A549 (cell line): Measurements from ENCODE around the gene OR1D2.

Experiments
- CBX8 ChIP-seq: fragments of 200-600 bp; sonication (generic); IDR thresholded peaks from 2 replicates; pipeline ENCODE4 v1.6.1; 2016
- CTCF ChIP-seq: fragments of >200 bp; sonication (Bioruptor Twin); formaldehyde crosslinking; IDR thresholded peaks from 3 replicates; pipeline ENCODE4 v1.5.1; 2016
- EP300 ChIP-seq, 2 experiments: fragments of >200 bp; sonication (Bioruptor Twin); formaldehyde crosslinking; IDR thresholded peaks; 2 replicates in 1 of 2; 3 replicates in 1 of 2; pipeline ENCODE4 v1.6.1; 2016 to 2017
- FOSB ChIP-seq: fragments of 250-450 bp; sonication (Bioruptor Pico); IDR thresholded peaks from 2 replicates; pipeline ENCODE4 v1.5.0; 2020; ENCODE audit warnings: mild to moderate bottlenecking, moderate library complexity
- HEYL ChIP-seq: fragments of 250-450 bp; sonication (Bioruptor Pico); IDR thresholded peaks from 2 replicates; pipeline ENCODE4 v1.8.0; 2021; ENCODE audit warnings: mild to moderate bottlenecking, moderate library complexity
- HMGXB4 ChIP-seq: fragments of 250-450 bp; sonication (Bioruptor Pico); IDR thresholded peaks from 2 replicates; pipeline ENCODE4 v1.5.0; 2021; ENCODE audit warnings: mild to moderate bottlenecking, moderate library complexity, borderline replicate concordance
- JUN ChIP-seq, 2 experiments: fragments of >200 bp; sonication (Bioruptor Twin); formaldehyde crosslinking; IDR thresholded peaks; 2 replicates in 1 of 2; 3 replicates in 1 of 2; pipeline ENCODE4 v1.6.1; 2016 to 2017
- MAX ChIP-seq: IDR thresholded peaks from 2 replicates; pipeline ENCODE4 v1.6.1; 2012
- MYC ChIP-seq: IDR thresholded peaks from 2 replicates; pipeline ENCODE4 v1.6.1; 2012; ENCODE audit warnings: mild to moderate bottlenecking, inconsistent platforms, low read length, improper control_type of control experiment, borderline replicate concordance
- POLR2A ChIP-seq: IDR thresholded peaks from 2 replicates; pipeline ENCODE4 v1.6.1; 2012; ENCODE audit warnings: mild to moderate bottlenecking, low read length
- USF2 ChIP-seq: fragments of 450-650 bp; IDR thresholded peaks from 2 replicates; pipeline ENCODE4 v1.6.1; 2014; ENCODE audit warnings: antibody characterized with exemption
- ZSCAN20 ChIP-seq: fragments of 250-450 bp; sonication (Bioruptor Pico); IDR thresholded peaks from 2 replicates; pipeline ENCODE4 v1.8.0; 2022; ENCODE audit warnings: mild to moderate bottlenecking, moderate library complexity

GRCh38 chr17:3046753-3047152, 57.5 kb downstream of the OR1D2 start:
- TF ChIP-seq CTCF (no peak), ZSCAN20 (CRISPR knock-in tag) (no peak), USF2 (no peak), HEYL (CRISPR knock-in tag) (no peak), JUN (IDR thresholded peaks at IDR 0.05) (no peak), POLR2A (no peak), MAX (no peak), EP300 (IDR thresholded peaks at IDR 0.05) (no peak), HMGXB4 (CRISPR knock-in tag) (no peak), FOSB (CRISPR knock-in tag) (no peak), CBX8 (no peak), MYC (no peak)
